A549 (cell line): ENCODE results near the gene CPA3. TPM values are rescaled to one million over a fixed set of nuclear protein-coding genes. Genes with fewer than 3 reads are reported as not detected.

Experiments used
- ATAC-seq, 2 experiments: fragments of 200-7000 bp in 1 of 2; fragments of >200 bp in 1 of 2; cut with Nextera tagmentation in 1 of 2; cut with Tn5 transposase in 1 of 2; 3 replicates each; pipeline versions ENCODE4 v1.8.0 to v1.9.1; 2018 to 2020; ENCODE audit warnings: mild to moderate bottlenecking in 1 of 2, moderate library complexity in 1 of 2
- CTCF ChIA-PET: fragments of 300-600 bp; sonication (Branson Sonifier 250); formaldehyde crosslinking; extraction: SDS; loops from one replicate; lab custom pipeline; 2021; ENCODE audit warnings: antibody characterized with exemption, inconsistent platforms; lab: Yijun Ruan, JAX
- POLR2A ChIA-PET: fragments of 350-600 bp; formaldehyde crosslinking; extraction: SDS; loops from one replicate; lab custom pipeline; 2021; ENCODE audit warnings: antibody characterized with exemption, inconsistent platforms; lab: Yijun Ruan, JAX
- DNase-seq, 2 experiments: peaks; one replicate each; pipeline versions ENCODE4 v3.0.0 to v3.0.0-alpha.2; 2011 to 2016; ENCODE audit warnings: low read depth in 1 of 2, low spot score in 1 of 2
- FAIRE-seq: peaks from 2 replicates; lab custom pipeline; 2011; peaks lifted over from hg19 to GRCh38; lab: Jason Lieb, UNC
- H3K27ac ChIP-seq, 2 experiments: fragments of >200 bp; sonication (Bioruptor Twin); formaldehyde crosslinking; 3 replicates each; pipeline ENCODE4 v1.5.1; 2016 to 2017
- H3K4me1 ChIP-seq: fragments of >200 bp; sonication (Bioruptor Twin); formaldehyde crosslinking; 3 replicates; pipeline ENCODE4 v1.6.1; 2016
- H3K4me2 ChIP-seq: fragments of >200 bp; sonication (Bioruptor Twin); formaldehyde crosslinking; 3 replicates; pipeline ENCODE4 v1.6.1; 2016
- H3K4me3 ChIP-seq: fragments of >200 bp; sonication (Bioruptor Twin); formaldehyde crosslinking; 3 replicates; pipeline ENCODE4 v1.5.1; 2016
- H3K9me3 ChIP-seq: fragments of >200 bp; sonication (Bioruptor Twin); formaldehyde crosslinking; 3 replicates; pipeline ENCODE4 v1.6.1; 2016
- BHLHE40 ChIP-seq: IDR thresholded peaks from 2 replicates; pipeline ENCODE4 v1.6.1; 2012; ENCODE audit warnings: low read depth, low read length, inconsistent platforms
- EHF ChIP-seq: fragments of 250-450 bp; sonication (Bioruptor Pico); IDR thresholded peaks from 2 replicates; pipeline ENCODE4 v1.5.0; 2020; ENCODE audit warnings: mild to moderate bottlenecking
- ELK1 ChIP-seq: fragments of 150-350 bp; IDR thresholded peaks from 2 replicates; pipeline ENCODE4 v1.6.1; 2014; ENCODE audit warnings: low read depth, mild to moderate bottlenecking, low read length
- ESRRA ChIP-seq: fragments of 150-350 bp; IDR thresholded peaks from 2 replicates; pipeline ENCODE4 v1.6.1; 2014; ENCODE audit warnings: mild to moderate bottlenecking, low read length, borderline replicate concordance
- FOXS1 ChIP-seq: fragments of 250-450 bp; sonication (Bioruptor Pico); IDR thresholded peaks from 2 replicates; pipeline ENCODE4 v1.5.0; 2020; ENCODE audit warnings: mild to moderate bottlenecking, moderate library complexity
- GATA3 ChIP-seq: IDR thresholded peaks from 2 replicates; pipeline ENCODE4 v1.6.1; 2012; ENCODE audit warnings: borderline replicate concordance
- HEYL ChIP-seq: fragments of 250-450 bp; sonication (Bioruptor Pico); IDR thresholded peaks from 2 replicates; pipeline ENCODE4 v1.8.0; 2021; ENCODE audit warnings: mild to moderate bottlenecking, moderate library complexity
- HOXA7 ChIP-seq: fragments of 250-450 bp; sonication (Bioruptor Pico); IDR thresholded peaks from 2 replicates; pipeline ENCODE4 v1.5.0; 2020; ENCODE audit warnings: mild to moderate bottlenecking, moderate library complexity
- HOXB13 ChIP-seq: fragments of 250-450 bp; sonication (Bioruptor Pico); IDR thresholded peaks from 2 replicates; pipeline ENCODE4 v1.5.0; 2020; ENCODE audit warnings: low read depth, mild to moderate bottlenecking, moderate library complexity
- KDM5A ChIP-seq: fragments of 200-600 bp; sonication (generic); IDR thresholded peaks from 2 replicates; pipeline ENCODE4 v1.6.1; 2016; ENCODE audit warnings: antibody characterized with exemption, mild to moderate bottlenecking
- MYC ChIP-seq: IDR thresholded peaks from 2 replicates; pipeline ENCODE4 v1.6.1; 2012; ENCODE audit warnings: mild to moderate bottlenecking, inconsistent platforms, low read length, improper control_type of control experiment, borderline replicate concordance
- NR3C1 ChIP-seq: fragments of >200 bp; sonication (Bioruptor Twin); formaldehyde crosslinking; IDR thresholded peaks from 3 replicates; pipeline ENCODE4 v1.6.1; 2017
- PHF8 ChIP-seq: fragments of 200-600 bp; sonication (generic); IDR thresholded peaks from 2 replicates; pipeline ENCODE4 v1.6.1; 2016; ENCODE audit warnings: low read depth, mild to moderate bottlenecking, antibody characterized with exemption, moderate library complexity, borderline replicate concordance
- POLR2A ChIP-seq: IDR thresholded peaks from 2 replicates; pipeline ENCODE4 v1.6.1; 2012; ENCODE audit warnings: mild to moderate bottlenecking, low read length
- POLR2AphosphoS2 ChIP-seq: conservative IDR thresholded peaks from 2 replicates; pipeline ENCODE4 v1.6.1; 2012; ENCODE audit warnings: low read length, improper control_type of control experiment, inconsistent platforms
- REST ChIP-seq: fragments of 200-600 bp; sonication (generic); IDR thresholded peaks from 2 replicates; pipeline ENCODE4 v1.6.1; 2016; ENCODE audit warnings: antibody characterized with exemption, mild to moderate bottlenecking, moderate library complexity
- RNF2 ChIP-seq: fragments of 200-600 bp; sonication (generic); IDR thresholded peaks from 2 replicates; pipeline ENCODE4 v1.6.1; 2016; ENCODE audit warnings: low read depth, mild to moderate bottlenecking, antibody characterized with exemption, moderate library complexity, borderline replicate concordance
- TP53 ChIP-seq: fragments of 250-450 bp; sonication (Bioruptor Pico); IDR thresholded peaks from 2 replicates; pipeline ENCODE4 v1.5.0; 2021; ENCODE audit warnings: mild to moderate bottlenecking, moderate library complexity
- ZFP36 ChIP-seq: fragments of 450-650 bp; IDR thresholded peaks from 2 replicates; pipeline ENCODE4 v1.6.1; 2014; ENCODE audit warnings: borderline replicate concordance; ENCODE audit not compliant: partially characterized antibody
- WGBS: methylation state at CpG from one replicate; pipeline ENCODE4 v1.1.6; 2017; ENCODE audit errors: missing lambda C conversion rate; 5-methylcytosine and 5-hydroxymethylcytosine counted together
- polyA plus RNA-seq, 4 experiments: library from polyadenylated mRNA; depleted of rRNA in 3 of 4; stranded (reverse); fragments of >200 nt; fragmentation: RNase III in 1 of 4; extraction: RNeasy Plus Mini Kit Qiagen cat#74134 plus additional on column Dnase treatment in 1 of 4; gene quantifications; 2 replicates in 3 of 4; 3 replicates in 1 of 4; pipeline ENCODE4 v1.2.3, GENCODE V29; 2011 to 2017
- TF ChIP-seq, protein P1 (sequence below): fragments of 250-450 bp; sonication (Bioruptor Pico); IDR thresholded peaks from 2 replicates; pipeline ENCODE4 v1.5.0; 2020; ENCODE audit warnings: low read depth, mild to moderate bottlenecking, moderate library complexity
- TF ChIP-seq, protein P2 (sequence below): IDR thresholded peaks from 2 replicates; pipeline ENCODE4 v1.6.1; 2012
- TF ChIP-seq, protein P3 (sequence below): IDR thresholded peaks from 2 replicates; pipeline ENCODE4 v1.6.1; 2012

CPA3 gene
- polyA plus RNA-seq, 2 of the 4 experiments (the other 2 are of a cell fraction) = not detected

- DNase-seq = no peak
- 41% methylated on average over 4 of the region's 4 CpGs for WGBS
- Histone ChIP-seq H3K4me2 (no peak overlapping the region), H3K4me3 (no peak overlapping the region), H3K4me1 (no peaks in the 10 kb centered on the region), H3K9me3 (no peaks in the 10 kb centered on the region), H3K27ac (no peak overlapping the region)
- CTCF ChIA-PET = no interaction called here
- FAIRE-seq = no peak
- TF ChIP-seq PHF8 (no peak), BHLHE40 (no peak), FOXS1 (no peak), HEYL (no peak), ZFP36 (no peak), NR3C1 (no peak), TP53 (no peak), KDM5A (no peak), HOXB13 (no peak), REST (no peak)
- TF ChIP-seq, protein P1, sequence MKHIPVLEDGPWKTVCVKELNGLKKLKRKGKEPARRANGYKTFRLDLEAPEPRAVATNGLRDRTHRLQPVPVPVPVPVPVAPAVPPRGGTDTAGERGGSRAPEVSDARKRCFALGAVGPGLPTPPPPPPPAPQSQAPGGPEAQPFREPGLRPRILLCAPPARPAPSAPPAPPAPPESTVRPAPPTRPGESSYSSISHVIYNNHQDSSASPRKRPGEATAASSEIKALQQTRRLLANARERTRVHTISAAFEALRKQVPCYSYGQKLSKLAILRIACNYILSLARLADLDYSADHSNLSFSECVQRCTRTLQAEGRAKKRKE = no peak
- TF ChIP-seq, protein P2, sequence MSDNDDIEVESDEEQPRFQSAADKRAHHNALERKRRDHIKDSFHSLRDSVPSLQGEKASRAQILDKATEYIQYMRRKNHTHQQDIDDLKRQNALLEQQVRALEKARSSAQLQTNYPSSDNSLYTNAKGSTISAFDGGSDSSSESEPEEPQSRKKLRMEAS = no peak
- POLR2A ChIA-PET = no interaction called here
- ATAC-seq = no peak
These were observed 24.6 kb upstream of the CPA3 start for GRCh38 chr3:148840451-148840850.

- CTCF ChIA-PET = interaction anchor here (1.6 kb wide), 1 partner anchor 97 kb away, joined by 6 read pairs; no protein-coding TSS in a partner anchor
- POLR2A ChIA-PET = no interaction called here
These were observed 19.2 kb upstream of the CPA3 start for GRCh38 chr3:148845756-148846395.

More at GRCh38 chr3:148845756-148846395, 19.2 kb upstream of the CPA3 start:
- DNase-seq (no peak), ATAC-seq (no peak), FAIRE-seq (no peak)
- 60% methylated on average over 2 of the region's 2 CpGs for WGBS
- Histone ChIP-seq H3K4me2 (no peak overlapping the region), H3K4me3 (no peak overlapping the region), H3K4me1 (no peaks in the 10 kb centered on the region), H3K27ac (no peak overlapping the region), H3K9me3 (no peaks in the 10 kb centered on the region)
- TF ChIP-seq ELK1 (no peak), HEYL (no peak), POLR2A (no peak), GATA3 (no peak), HOXA7 (no peak), MYC (no peak), ESRRA (no peak), HOXB13 (no peak), PHF8 (no peak), RNF2 (no peak), POLR2AphosphoS2 (no peak), FOXS1 (no peak), EHF (CRISPR knock-in tag) (no peak)
- TF ChIP-seq, protein P1 = no peak
- TF ChIP-seq, protein P3, sequence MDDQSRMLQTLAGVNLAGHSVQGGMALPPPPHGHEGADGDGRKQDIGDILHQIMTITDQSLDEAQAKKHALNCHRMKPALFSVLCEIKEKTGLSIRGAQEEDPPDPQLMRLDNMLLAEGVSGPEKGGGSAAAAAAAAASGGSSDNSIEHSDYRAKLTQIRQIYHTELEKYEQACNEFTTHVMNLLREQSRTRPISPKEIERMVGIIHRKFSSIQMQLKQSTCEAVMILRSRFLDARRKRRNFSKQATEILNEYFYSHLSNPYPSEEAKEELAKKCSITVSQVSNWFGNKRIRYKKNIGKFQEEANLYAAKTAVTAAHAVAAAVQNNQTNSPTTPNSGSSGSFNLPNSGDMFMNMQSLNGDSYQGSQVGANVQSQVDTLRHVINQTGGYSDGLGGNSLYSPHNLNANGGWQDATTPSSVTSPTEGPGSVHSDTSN = no peak
